Transverse colon (tissue), 4 donors: ENCODE results near the gene DTNBP1.

Experiments
- CTCF ChIP-seq, 5 experiments: fragments of 200-600 bp in 3 of 5; fragments of 450-650 bp in 2 of 5; sonication (generic) in 3 of 5; IDR thresholded peaks; 1 replicate in 2 of 5; 2 replicates in 3 of 5; pipeline ENCODE4 v1.5.1; 2016 to 2017; ENCODE audit warnings: antibody characterized with exemption in 5 of 5, inconsistent platforms in 3 of 5, mild to moderate bottlenecking in 2 of 5, moderate library complexity in 1 of 5
- EP300 ChIP-seq: sonication (generic); formaldehyde crosslinking; IDR thresholded peaks from one replicate; pipeline ENCODE4 v1.6.1; 2017; ENCODE audit warnings: antibody characterized with exemption, low read depth
- POLR2A ChIP-seq: fragments of 450-650 bp; IDR thresholded peaks from one replicate; pipeline ENCODE4 v1.6.1; 2016; ENCODE audit warnings: antibody characterized with exemption, mild to moderate bottlenecking, moderate library complexity
- POLR2AphosphoS5 ChIP-seq, 3 donors: sonication (generic); formaldehyde crosslinking; IDR thresholded peaks; one replicate each; pipeline ENCODE4 v1.6.1; 2016; ENCODE audit warnings: antibody characterized with exemption in 3 of 3

GRCh38 chr6:15638373-15638772 is 24.5 kb downstream of the DTNBP1 start:
- TF ChIP-seq CTCF (IDR thresholded peaks at IDR 0.05) (no peak), POLR2AphosphoS5 (IDR thresholded peaks at IDR 0.05) (no peak), POLR2A (no peak), EP300 (no peak)
